SK-N-SH (cell line): Measurements from ENCODE around the gene TNFRSF1A. TPM values are rescaled to one million over a fixed set of nuclear protein-coding genes. Genes with fewer than 3 reads are reported as not detected.

Experiments used
- CTCF ChIA-PET: fragments of 300-600, 350-600 bp; formaldehyde crosslinking; extraction: SDS; loops from one replicate; lab custom pipeline; 2021; lab: Yijun Ruan, JAX
- POLR2A ChIA-PET: fragments of 350-600 bp; sonication (Branson Sonifier 250); formaldehyde crosslinking; extraction: SDS; loops from one replicate; lab custom pipeline; 2020; ENCODE audit warnings: antibody characterized with exemption, inconsistent platforms; lab: Yijun Ruan, JAX
- DNase-seq: peaks from one replicate; pipeline ENCODE4 v3.0.0; 2012
- H2AFZ ChIP-seq: fragments of 200-600 bp; sonication (generic); 2 replicates; pipeline ENCODE4 v1.8.1; 2016; ENCODE audit warnings: antibody characterized with exemption, mild to moderate bottlenecking, low read depth
- H3F3A ChIP-seq: fragments of 200-600 bp; sonication (generic); replicated peaks from 2 replicates; pipeline ENCODE3; 2016; ENCODE audit warnings: antibody characterized with exemption, mild to moderate bottlenecking; ENCODE audit not compliant: insufficient read depth
- H3K27ac ChIP-seq, 2 experiments: fragments of 200-500 bp in 1 of 2; fragments of 200-600 bp in 1 of 2; sonication (Bioruptor generic) in 1 of 2; sonication (generic), shearing (Covaris generic) in 1 of 2; 2 replicates each; pipeline versions ENCODE4 v1.5.1 to v1.6.1; 2014 to 2016; ENCODE audit warnings: low read depth in 2 of 2, inconsistent platforms in 1 of 2, low read length in 1 of 2, mild to moderate bottlenecking in 1 of 2, mixed read lengths in 1 of 2
- H3K27me3 ChIP-seq: fragments of 200-600 bp; sonication (generic), shearing (Covaris generic); 2 replicates; pipeline ENCODE4 v1.6.1; 2016; ENCODE audit warnings: mixed run types; ENCODE audit not compliant: insufficient read depth
- H3K36me3 ChIP-seq, 2 experiments: fragments of 200-500 bp in 1 of 2; fragments of 200-600 bp in 1 of 2; sonication (Bioruptor generic) in 1 of 2; sonication (generic) in 1 of 2; replicated peaks in 1 of 2; 2 replicates each; pipeline versions ENCODE3 to v1.5.1; 2014 to 2016; ENCODE audit warnings: low read length in 1 of 2, mild to moderate bottlenecking in 1 of 2; ENCODE audit not compliant: insufficient read depth in 2 of 2, control insufficient read depth in 1 of 2
- H3K4me1 ChIP-seq, 2 experiments: fragments of 200-500 bp in 1 of 2; fragments of 200-600 bp in 1 of 2; sonication (Bioruptor generic) in 1 of 2; sonication (generic), shearing (Covaris generic) in 1 of 2; 2 replicates each; pipeline versions ENCODE4 v1.5.1 to v1.6.1; 2014 to 2016; ENCODE audit warnings: low read depth in 1 of 2, low read length in 1 of 2, mixed run types in 1 of 2; ENCODE audit not compliant: insufficient read depth in 2 of 2, control insufficient read depth in 1 of 2
- H3K4me2 ChIP-seq: fragments of 200-600 bp; sonication (generic), shearing (Covaris generic); 2 replicates; pipeline ENCODE4 v1.6.1; 2017; ENCODE audit warnings: mixed run types
- H3K4me3 ChIP-seq, 2 experiments: fragments of 200-500 bp in 1 of 2; fragments of 200-600 bp in 1 of 2; sonication (Bioruptor generic) in 1 of 2; sonication (generic), shearing (Covaris generic) in 1 of 2; 2 replicates each; pipeline versions ENCODE4 v1.5.1 to v1.8.1; 2014 to 2016; ENCODE audit warnings: low read depth in 2 of 2, inconsistent platforms in 1 of 2, low read length in 1 of 2, mild to moderate bottlenecking in 1 of 2, mixed read lengths in 1 of 2, moderate library complexity in 1 of 2
- H3K79me2 ChIP-seq: fragments of 200-600 bp; sonication (generic); 2 replicates; pipeline ENCODE4 v1.8.1; 2017; ENCODE audit warnings: mild to moderate bottlenecking; ENCODE audit not compliant: insufficient read depth
- H3K9ac ChIP-seq: fragments of 200-600 bp; sonication (generic); 2 replicates; pipeline ENCODE4 v1.6.1; 2017; ENCODE audit warnings: mixed run types
- H3K9me2 ChIP-seq: fragments of 200-600 bp; sonication (generic); 2 replicates; pipeline ENCODE4 v1.6.1; 2017; ENCODE audit warnings: mixed run types
- H3K9me3 ChIP-seq: fragments of 200-600 bp; sonication (generic); 2 replicates; pipeline ENCODE4 v1.6.1; 2017; ENCODE audit warnings: mixed run types, mild to moderate bottlenecking, moderate library complexity
- H4K20me1 ChIP-seq: fragments of 200-600 bp; sonication (generic); 2 replicates; pipeline ENCODE4 v1.6.1; 2017; ENCODE audit warnings: mild to moderate bottlenecking, mixed run types; ENCODE audit not compliant: insufficient read depth
- EP300 ChIP-seq, 2 experiments: IDR thresholded peaks; 2 replicates each; pipeline versions ENCODE4 v1.4.0 to v1.6.1; 2012; ENCODE audit warnings: borderline replicate concordance in 1 of 2, low read depth in 1 of 2, low read length in 1 of 2
- EZH2phosphoT487 ChIP-seq: fragments of 200-600 bp; sonication (generic); IDR thresholded peaks from 2 replicates; pipeline ENCODE4 v1.6.1; 2017; ENCODE audit warnings: low read depth, mixed run types, mild to moderate bottlenecking, antibody characterized with exemption, moderate library complexity, borderline replicate concordance
- FOSL2 ChIP-seq: IDR thresholded peaks from 2 replicates; pipeline ENCODE4 v1.4.0; 2012; ENCODE audit warnings: low read depth, mild to moderate bottlenecking, moderate library complexity, borderline replicate concordance
- FOXM1 ChIP-seq: IDR thresholded peaks from 2 replicates; pipeline ENCODE4 v1.4.0; 2012; ENCODE audit warnings: low read depth, mild to moderate bottlenecking
- GATA2 ChIP-seq: sonication (generic); formaldehyde crosslinking; IDR thresholded peaks from 2 replicates; pipeline ENCODE4 v1.5.0; 2020; ENCODE audit warnings: mild to moderate bottlenecking, missing genetic modification reagents
- POLR2AphosphoS5 ChIP-seq: IDR thresholded peaks from 2 replicates; pipeline ENCODE4 v1.6.1; 2012; ENCODE audit warnings: low read depth, low read length
- RAD21 ChIP-seq: IDR thresholded peaks from 2 replicates; pipeline ENCODE4 v1.6.1; 2012; ENCODE audit warnings: mild to moderate bottlenecking, low read length
- REST ChIP-seq: IDR thresholded peaks from 2 replicates; pipeline ENCODE4 v1.6.1; 2012; ENCODE audit warnings: mild to moderate bottlenecking, low read depth, low read length, moderate library complexity
- RXRA ChIP-seq: IDR thresholded peaks from 2 replicates; pipeline ENCODE4 v1.4.0; 2012; ENCODE audit warnings: low read depth, mild to moderate bottlenecking, borderline replicate concordance
- SMC3 ChIP-seq: IDR thresholded peaks from 2 replicates; pipeline ENCODE4 v1.6.1; 2012; ENCODE audit warnings: low read depth, low read length, improper control_type of control experiment
- TEAD4 ChIP-seq: IDR thresholded peaks from 2 replicates; pipeline ENCODE4 v1.4.0; 2012; ENCODE audit warnings: mild to moderate bottlenecking, borderline replicate concordance; ENCODE audit not compliant: insufficient read depth
- WGBS: methylation state at CpG from one replicate; pipeline ENCODE4 v1.1.6; 2017; ENCODE audit warnings: low lambda C conversion rate; 5-methylcytosine and 5-hydroxymethylcytosine counted together
- polyA plus RNA-seq, 3 experiments: library from polyadenylated mRNA; depleted of rRNA; stranded (reverse); fragments of >200 nt; gene quantifications; 2 replicates each; pipeline ENCODE4 v1.2.3, GENCODE V29; 2012
- TF ChIP-seq, protein P1 (sequence below): IDR thresholded peaks from 2 replicates; pipeline ENCODE4 v1.4.0; 2012; ENCODE audit warnings: low read depth, borderline replicate concordance
- TF ChIP-seq, protein P2 (sequence below): fragments of 200-600 bp; sonication (generic); IDR thresholded peaks from 2 replicates; pipeline ENCODE4 v1.6.1; 2017; ENCODE audit warnings: antibody characterized with exemption, mild to moderate bottlenecking, moderate library complexity
- TF ChIP-seq, protein P3 (sequence below): IDR thresholded peaks from 2 replicates; pipeline ENCODE4 v1.4.0; 2012; ENCODE audit warnings: low read depth, borderline replicate concordance

TNFRSF1A gene
- polyA plus RNA-seq, 1 of the 3 experiments (the other 2 are of a cell fraction): 92.9 TPM

DNA sequence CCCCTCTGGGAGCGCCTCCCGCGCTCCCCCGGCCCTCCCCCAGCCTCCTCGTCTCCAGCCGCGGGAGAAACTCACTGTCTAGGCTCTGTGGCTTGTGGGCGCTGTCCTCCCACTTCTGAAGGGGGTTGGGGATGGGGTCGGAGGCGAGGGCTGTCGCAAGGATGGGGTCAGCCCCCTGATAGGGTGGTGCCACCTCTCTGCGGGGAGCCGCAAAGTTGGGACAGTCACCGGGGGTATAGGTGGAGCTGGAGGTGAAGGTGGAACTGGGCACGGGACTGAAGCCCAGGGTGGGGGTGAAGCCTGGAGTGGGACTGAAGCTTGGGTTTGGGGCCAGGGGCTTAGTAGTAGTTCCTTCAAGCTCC is 12.2 kb downstream of the TNFRSF1A start:
- Histone ChIP-seq H3K9me3 (no peaks in the 10 kb centered on the region), H3K4me2 (no peak overlapping the region), H4K20me1 (0 out of 2 replicates have a peak, but pooled peaks cover 5% of the 10 kb centered on the region), H3K9ac (no peak overlapping the region), H3F3A (peaks cover 59% of the 10 kb centered on the region), H3K4me1 (peaks cover 3 to 30% of the 10 kb centered on the region in 2 experiments; a peak in 3 of 4 replicates), H3K27me3 (no peaks in the 10 kb centered on the region), H3K79me2 (peaks cover 40% of the 10 kb centered on the region), H3K36me3 (peaks cover 41 to 58% of the 10 kb centered on the region in 2 experiments), H2AFZ (no peak overlapping the region), H3K27ac (no peak overlapping the region), H3K9me2 (no peaks in the 10 kb centered on the region), H3K4me3 (no peak overlapping the region)
- no peak for DNase-seq
- 85% methylated on average over 11 of the region's 15 CpGs for WGBS
- ChIA-PET CTCF (no interaction called here), POLR2A (no interaction called here)
- no peak for TF ChIP-seq REST
- TF ChIP-seq FOXM1: no peak
- no peak for TF ChIP-seq EP300 (IDR thresholded peaks at IDR 0.05; ENCODE audit: borderline replicate concordance in 1 of 2, low read depth in 1 of 2, low read length in 1 of 2)
- TF ChIP-seq, protein P1, sequence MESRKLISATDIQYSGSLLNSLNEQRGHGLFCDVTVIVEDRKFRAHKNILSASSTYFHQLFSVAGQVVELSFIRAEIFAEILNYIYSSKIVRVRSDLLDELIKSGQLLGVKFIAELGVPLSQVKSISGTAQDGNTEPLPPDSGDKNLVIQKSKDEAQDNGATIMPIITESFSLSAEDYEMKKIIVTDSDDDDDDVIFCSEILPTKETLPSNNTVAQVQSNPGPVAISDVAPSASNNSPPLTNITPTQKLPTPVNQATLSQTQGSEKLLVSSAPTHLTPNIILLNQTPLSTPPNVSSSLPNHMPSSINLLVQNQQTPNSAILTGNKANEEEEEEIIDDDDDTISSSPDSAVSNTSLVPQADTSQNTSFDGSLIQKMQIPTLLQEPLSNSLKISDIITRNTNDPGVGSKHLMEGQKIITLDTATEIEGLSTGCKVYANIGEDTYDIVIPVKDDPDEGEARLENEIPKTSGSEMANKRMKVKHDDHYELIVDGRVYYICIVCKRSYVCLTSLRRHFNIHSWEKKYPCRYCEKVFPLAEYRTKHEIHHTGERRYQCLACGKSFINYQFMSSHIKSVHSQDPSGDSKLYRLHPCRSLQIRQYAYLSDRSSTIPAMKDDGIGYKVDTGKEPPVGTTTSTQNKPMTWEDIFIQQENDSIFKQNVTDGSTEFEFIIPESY: no peak
- TF ChIP-seq, protein P2, sequence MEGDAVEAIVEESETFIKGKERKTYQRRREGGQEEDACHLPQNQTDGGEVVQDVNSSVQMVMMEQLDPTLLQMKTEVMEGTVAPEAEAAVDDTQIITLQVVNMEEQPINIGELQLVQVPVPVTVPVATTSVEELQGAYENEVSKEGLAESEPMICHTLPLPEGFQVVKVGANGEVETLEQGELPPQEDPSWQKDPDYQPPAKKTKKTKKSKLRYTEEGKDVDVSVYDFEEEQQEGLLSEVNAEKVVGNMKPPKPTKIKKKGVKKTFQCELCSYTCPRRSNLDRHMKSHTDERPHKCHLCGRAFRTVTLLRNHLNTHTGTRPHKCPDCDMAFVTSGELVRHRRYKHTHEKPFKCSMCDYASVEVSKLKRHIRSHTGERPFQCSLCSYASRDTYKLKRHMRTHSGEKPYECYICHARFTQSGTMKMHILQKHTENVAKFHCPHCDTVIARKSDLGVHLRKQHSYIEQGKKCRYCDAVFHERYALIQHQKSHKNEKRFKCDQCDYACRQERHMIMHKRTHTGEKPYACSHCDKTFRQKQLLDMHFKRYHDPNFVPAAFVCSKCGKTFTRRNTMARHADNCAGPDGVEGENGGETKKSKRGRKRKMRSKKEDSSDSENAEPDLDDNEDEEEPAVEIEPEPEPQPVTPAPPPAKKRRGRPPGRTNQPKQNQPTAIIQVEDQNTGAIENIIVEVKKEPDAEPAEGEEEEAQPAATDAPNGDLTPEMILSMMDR: no peak
- no peak for TF ChIP-seq GATA2 (CRISPR knock-in tag)
- no peak for TF ChIP-seq RXRA
- TF ChIP-seq, protein P3, sequence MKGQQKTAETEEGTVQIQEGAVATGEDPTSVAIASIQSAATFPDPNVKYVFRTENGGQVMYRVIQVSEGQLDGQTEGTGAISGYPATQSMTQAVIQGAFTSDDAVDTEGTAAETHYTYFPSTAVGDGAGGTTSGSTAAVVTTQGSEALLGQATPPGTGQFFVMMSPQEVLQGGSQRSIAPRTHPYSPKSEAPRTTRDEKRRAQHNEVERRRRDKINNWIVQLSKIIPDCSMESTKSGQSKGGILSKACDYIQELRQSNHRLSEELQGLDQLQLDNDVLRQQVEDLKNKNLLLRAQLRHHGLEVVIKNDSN: no peak
- TF ChIP-seq SMC3: no peak
- no peak for TF ChIP-seq EZH2phosphoT487
- no peak for TF ChIP-seq RAD21
- no peak for TF ChIP-seq POLR2AphosphoS5
- TF ChIP-seq TEAD4: no peak
- TF ChIP-seq FOSL2: no peak
